Ectodermal cell (in vitro differentiated cells): ENCODE measurements around the gene SCYGR3.

Experiments used
- H3K27ac ChIP-seq: 2 replicates; pipeline ENCODE4 v1.7.0; 2013; ENCODE audit warnings: mild to moderate bottlenecking, low read depth, low read length; ENCODE audit not compliant: insufficient read depth, poor library complexity, severe bottlenecking
- H3K27me3 ChIP-seq: 2 replicates; pipeline ENCODE4 v1.7.0; 2013; ENCODE audit warnings: mild to moderate bottlenecking, low read length; ENCODE audit not compliant: insufficient read depth, control insufficient read depth, poor library complexity, severe bottlenecking
- H3K36me3 ChIP-seq: one replicate; pipeline ENCODE4 v1.7.0; 2013; ENCODE audit warnings: low read length; ENCODE audit not compliant: control insufficient read depth, insufficient read depth
- H3K4me1 ChIP-seq: one replicate; pipeline ENCODE4 v1.7.0; 2013; ENCODE audit warnings: low read length; ENCODE audit not compliant: control insufficient read depth, insufficient read depth
- H3K4me3 ChIP-seq: 2 replicates; pipeline ENCODE4 v1.7.0; 2013; ENCODE audit warnings: low read depth, low read length, control low read depth; ENCODE audit not compliant: insufficient read depth
- H3K9me3 ChIP-seq: 2 replicates; pipeline ENCODE4 v1.7.0; 2013; ENCODE audit warnings: mild to moderate bottlenecking, low read length, moderate library complexity; ENCODE audit not compliant: control insufficient read depth
- WGBS, 2 experiments: methylation state at CpG; one replicate each; pipeline ENCODE4 v1.1.7; 2013; ENCODE audit warnings: missing lambda C conversion rate in 2 of 2; 5-methylcytosine and 5-hydroxymethylcytosine counted together

Gene SCYGR3

DNA sequence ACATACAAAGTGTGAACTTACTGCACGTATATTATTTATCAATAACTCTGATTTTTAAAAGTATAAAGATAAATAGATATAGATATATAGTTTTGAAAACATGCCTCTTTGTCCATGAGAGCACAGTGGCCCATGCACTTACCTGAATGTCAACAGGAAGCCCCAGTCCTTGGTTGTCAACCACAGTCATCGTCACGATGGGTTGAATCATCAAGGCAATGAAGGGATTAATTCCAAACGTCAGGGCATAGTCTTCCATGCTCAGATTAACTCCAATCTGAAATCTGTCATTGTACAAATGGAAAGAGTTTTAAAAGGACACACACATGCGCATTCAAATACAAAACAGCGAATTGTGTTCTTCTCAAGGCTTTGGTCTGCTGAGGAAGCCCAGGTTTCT, 18.2 kb upstream of the SCYGR3 start:
- Histone ChIP-seq H3K27me3 (no peaks in the 10 kb centered on the region), H3K27ac (no peak overlapping the region), H3K4me1 (no peaks in the 10 kb centered on the region), H3K4me3 (no peak overlapping the region), H3K9me3 (no peaks in the 10 kb centered on the region), H3K36me3 (no peaks in the 10 kb centered on the region)
- 91 to 98% methylated on average over 5 of the region's 6 CpGs for WGBS, 2 experiments

DNA sequence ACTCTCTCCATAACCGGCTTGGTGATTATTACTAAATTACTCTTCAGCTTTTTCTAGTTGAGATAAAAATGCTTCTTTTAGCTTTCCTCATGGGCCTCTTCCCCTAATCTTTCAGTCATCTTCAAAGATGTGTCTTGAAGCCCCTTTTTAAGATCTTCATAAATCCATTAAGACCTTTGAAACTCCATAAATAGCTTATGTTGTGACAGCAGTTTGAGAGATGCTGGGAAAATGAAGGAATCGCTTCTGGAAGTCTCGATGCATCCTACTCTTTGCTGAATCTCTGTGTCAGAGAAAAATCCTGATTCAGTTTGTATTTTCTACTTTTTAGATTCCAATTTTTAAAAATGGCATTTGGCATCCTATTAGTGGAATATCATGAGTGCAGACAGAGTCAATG, 15.7 kb upstream of the SCYGR3 start:
- no peaks in the 10 kb centered on the region for H3K36me3 ChIP-seq
- no peaks in the 10 kb centered on the region for H3K4me1 ChIP-seq
- no peak overlapping the region for H3K4me3 ChIP-seq
- H3K27ac ChIP-seq = no peak overlapping the region
- WGBS, 2 experiments = 97 to 98% methylated on average over 3 of the region's 3 CpGs
- no peaks in the 10 kb centered on the region for H3K27me3 ChIP-seq
- no peaks in the 10 kb centered on the region for H3K9me3 ChIP-seq

- no peaks in the 10 kb centered on the region for H3K9me3 ChIP-seq
- H3K4me1 ChIP-seq = no peaks in the 10 kb centered on the region
- H3K27me3 ChIP-seq = no peaks in the 10 kb centered on the region
- H3K36me3 ChIP-seq = no peaks in the 10 kb centered on the region
- no peak overlapping the region for H3K4me3 ChIP-seq
- WGBS, 2 experiments = 86 to 87% methylated on average over 7 of the region's 7 CpGs
- no peak overlapping the region for H3K27ac ChIP-seq
Measured at GRCh38 chr2:227629435-227629834, 14.8 kb upstream of the SCYGR3 start.

DNA sequence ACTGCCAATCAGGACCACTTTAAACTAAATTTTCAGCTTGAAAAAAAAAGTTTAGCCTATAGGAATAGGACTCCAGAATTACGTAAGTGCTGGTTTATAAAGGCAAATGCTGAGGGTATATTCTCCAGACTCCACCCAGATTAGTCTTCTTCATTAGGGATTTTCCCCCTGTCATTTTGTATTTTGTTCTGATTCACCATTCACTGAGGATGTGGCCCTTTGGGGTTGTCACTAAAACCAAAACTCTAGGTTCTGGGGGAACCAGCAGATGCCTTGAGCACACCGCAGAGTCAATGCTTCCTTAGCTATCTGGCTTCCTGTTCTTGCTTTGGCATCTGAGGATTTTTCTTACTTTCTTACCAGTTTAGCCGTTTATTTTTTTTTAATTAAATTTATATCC, 13.1 kb upstream of the SCYGR3 start:
- no peaks in the 10 kb centered on the region for H3K36me3 ChIP-seq
- H3K4me3 ChIP-seq = no peak overlapping the region
- no peak overlapping the region for H3K27ac ChIP-seq
- no peaks in the 10 kb centered on the region for H3K9me3 ChIP-seq
- WGBS, 2 experiments = 86% methylated on average over 2 to 3 of the region's 3 CpGs
- H3K27me3 ChIP-seq = no peaks in the 10 kb centered on the region
- no peaks in the 10 kb centered on the region for H3K4me1 ChIP-seq

DNA sequence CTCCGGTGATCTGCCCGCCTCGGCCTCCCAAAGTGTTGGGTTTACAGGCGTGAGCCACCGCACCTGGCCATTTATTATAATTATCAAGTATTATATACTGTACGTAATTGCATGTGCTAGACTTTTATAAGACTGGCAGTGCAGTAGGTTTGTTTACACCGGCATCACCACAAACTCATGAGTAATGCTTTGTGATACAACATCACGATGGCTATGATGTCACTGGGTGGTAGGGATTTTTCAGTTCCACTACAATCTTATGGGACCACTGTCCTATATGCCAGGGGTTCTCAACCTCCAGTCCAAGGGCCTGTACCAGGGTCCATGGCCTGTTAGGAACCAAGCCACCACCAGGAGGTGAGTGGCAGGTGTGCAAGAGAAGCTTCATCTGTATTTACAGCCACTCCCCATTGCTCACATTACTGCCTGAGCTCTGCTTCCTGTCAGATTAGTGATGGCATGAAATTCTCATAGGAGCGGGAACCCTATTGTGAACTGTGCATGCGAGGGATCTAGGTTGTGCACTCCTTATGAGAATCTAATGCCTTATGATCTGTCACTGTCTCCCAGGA, 12.0 kb upstream of the SCYGR3 start:
- Histone ChIP-seq H3K27ac (no peak overlapping the region), H3K36me3 (no peaks in the 10 kb centered on the region), H3K4me3 (no peak overlapping the region), H3K4me1 (no peaks in the 10 kb centered on the region), H3K27me3 (no peaks in the 10 kb centered on the region), H3K9me3 (no peaks in the 10 kb centered on the region)
- 83 to 91% methylated on average over 9 to 10 of the region's 10 CpGs for WGBS, 2 experiments

GRCh38 chr2:227625420-227625819, 10.8 kb upstream of the SCYGR3 start:
- no peaks in the 10 kb centered on the region for H3K36me3 ChIP-seq
- H3K4me3 ChIP-seq = no peak overlapping the region
- 56% methylated on average over 2 of the region's 2 CpGs; no CpG with 5 or more reads in 1 of the 2 experiments for WGBS, 2 experiments
- H3K27me3 ChIP-seq = no peaks in the 10 kb centered on the region
- H3K9me3 ChIP-seq = no peaks in the 10 kb centered on the region
- no peak overlapping the region for H3K27ac ChIP-seq
- H3K4me1 ChIP-seq = no peaks in the 10 kb centered on the region

- Histone ChIP-seq H3K27me3 (no peaks in the 10 kb centered on the region), H3K4me3 (no peak overlapping the region), H3K36me3 (no peaks in the 10 kb centered on the region), H3K9me3 (no peaks in the 10 kb centered on the region), H3K27ac (no peak overlapping the region), H3K4me1 (no peaks in the 10 kb centered on the region)
Measured at GRCh38 chr2:227623226-227623625, 8.6 kb upstream of the SCYGR3 start.

- Histone ChIP-seq H3K36me3 (no peaks in the 10 kb centered on the region), H3K9me3 (no peaks in the 10 kb centered on the region), H3K27me3 (no peaks in the 10 kb centered on the region), H3K4me3 (no peak within 1 kb of the TSS), H3K27ac (no peak within 1 kb of the TSS), H3K4me1 (no peaks in the 10 kb centered on the region)
- WGBS, 2 experiments = 92 to 93% methylated on average over 19 to 20 of the region's 20 CpGs
Measured at GRCh38 chr2:227617316-227618230, 2.9 kb upstream of the SCYGR3 start, which contains the start of gene SCYGR4. Gene SCYGR4 (plus strand): TSS chr2:227617498. CDS start chr2:227617498, 0 bp downstream.

DNA sequence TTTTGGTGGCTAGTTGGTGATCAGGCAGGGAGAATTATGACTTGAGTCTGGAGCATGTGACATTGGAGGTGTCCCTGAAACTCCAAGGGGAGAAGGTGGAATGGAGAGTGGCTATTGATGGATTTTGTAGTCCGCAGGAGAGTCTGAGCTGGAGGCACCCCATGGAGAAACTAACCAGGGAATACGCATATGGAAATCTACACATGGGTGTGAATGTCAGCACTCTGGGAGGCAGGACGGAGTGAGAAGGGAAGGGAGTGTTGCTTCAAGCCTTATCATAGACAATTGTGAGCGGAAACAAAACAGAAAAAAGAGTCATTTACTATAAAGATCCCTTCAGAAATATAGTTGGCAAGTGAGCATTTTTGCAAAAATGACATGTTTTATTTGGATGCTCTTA, 2.0 kb upstream of the SCYGR3 start:
- Histone ChIP-seq H3K27ac (no peak overlapping the region), H3K4me3 (no peak overlapping the region), H3K4me1 (no peaks in the 10 kb centered on the region), H3K9me3 (no peaks in the 10 kb centered on the region), H3K36me3 (no peaks in the 10 kb centered on the region), H3K27me3 (no peaks in the 10 kb centered on the region)
- 51 to 65% methylated on average over 4 of the region's 4 CpGs for WGBS, 2 experiments

GRCh38 chr2:227615906-227616305, 1.3 kb upstream of the SCYGR3 start:
- no peaks in the 10 kb centered on the region for H3K9me3 ChIP-seq
- 86 to 89% methylated on average over 5 of the region's 5 CpGs for WGBS, 2 experiments

More at GRCh38 chr2:227615906-227616305, 1.3 kb upstream of the SCYGR3 start:
- Histone ChIP-seq H3K27me3 (no peaks in the 10 kb centered on the region), H3K27ac (no peak overlapping the region), H3K36me3 (no peaks in the 10 kb centered on the region), H3K4me1 (no peaks in the 10 kb centered on the region), H3K4me3 (no peak overlapping the region)
